Fibroblast of villous mesenchyme (primary cell): Measurements from ENCODE around the gene RBM45. TPM values are rescaled to one million over a fixed set of nuclear protein-coding genes. Genes with fewer than 3 reads are reported as not detected.

Experiments
- DNase-seq: peaks from one replicate; pipeline ENCODE4 v3.0.0-alpha.2; 2010; ENCODE audit warnings: low read depth
- H3K4me3 ChIP-seq: 2 replicates; pipeline ENCODE4 v1.5.1; 2011; ENCODE audit warnings: low read depth, mild to moderate bottlenecking, low read length
- small RNA-seq: library from RNA; depleted of rRNA; stranded (forward); fragments of <200 nt; gene quantifications from one replicate; pipeline ENCODE3, GENCODE V24; 2012
- total RNA-seq: library from RNA; depleted of rRNA; stranded (reverse); fragments of >200 nt; gene quantifications from 2 replicates; pipeline ENCODE4 v1.2.3, GENCODE V29; 2012
- TF ChIP-seq, protein P1 (sequence below): IDR thresholded peaks from 2 replicates; pipeline ENCODE4 v1.5.1; 2012; ENCODE audit warnings: low read depth, mild to moderate bottlenecking, low read length; ENCODE audit not compliant: insufficient read depth

Gene RBM45
- total RNA-seq, 1 donor = 19.0 TPM

DNA sequence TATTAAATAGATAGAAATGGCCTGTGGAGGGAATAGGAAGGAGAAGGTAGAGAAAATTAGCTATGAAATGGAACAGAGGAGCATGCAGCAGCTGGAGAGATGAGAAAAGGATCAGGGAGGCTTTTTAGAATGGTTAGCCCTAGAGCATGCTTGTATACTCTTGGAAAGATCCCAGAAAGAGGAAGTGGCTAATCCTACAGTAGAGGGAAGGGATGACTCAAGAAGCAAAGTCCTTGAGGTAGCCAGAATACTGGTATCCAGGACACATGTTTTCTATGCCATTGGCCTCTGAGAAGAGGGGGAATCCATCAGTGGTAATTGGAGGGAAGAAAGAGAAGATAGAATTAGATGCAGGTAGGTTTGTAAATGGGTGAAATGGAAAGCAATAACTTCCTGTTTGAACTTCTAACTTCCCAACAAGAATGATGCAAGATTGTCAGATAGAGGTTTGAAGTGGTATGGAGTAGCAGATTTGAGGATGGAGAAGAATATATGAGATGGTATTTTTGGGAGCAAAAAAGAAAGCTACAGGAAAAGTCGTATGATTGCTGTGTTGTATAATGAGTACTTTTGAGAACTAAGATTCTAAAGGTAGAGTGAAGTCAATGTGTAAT, 64.9 kb downstream of the RBM45 start:
- TF ChIP-seq, protein P1, sequence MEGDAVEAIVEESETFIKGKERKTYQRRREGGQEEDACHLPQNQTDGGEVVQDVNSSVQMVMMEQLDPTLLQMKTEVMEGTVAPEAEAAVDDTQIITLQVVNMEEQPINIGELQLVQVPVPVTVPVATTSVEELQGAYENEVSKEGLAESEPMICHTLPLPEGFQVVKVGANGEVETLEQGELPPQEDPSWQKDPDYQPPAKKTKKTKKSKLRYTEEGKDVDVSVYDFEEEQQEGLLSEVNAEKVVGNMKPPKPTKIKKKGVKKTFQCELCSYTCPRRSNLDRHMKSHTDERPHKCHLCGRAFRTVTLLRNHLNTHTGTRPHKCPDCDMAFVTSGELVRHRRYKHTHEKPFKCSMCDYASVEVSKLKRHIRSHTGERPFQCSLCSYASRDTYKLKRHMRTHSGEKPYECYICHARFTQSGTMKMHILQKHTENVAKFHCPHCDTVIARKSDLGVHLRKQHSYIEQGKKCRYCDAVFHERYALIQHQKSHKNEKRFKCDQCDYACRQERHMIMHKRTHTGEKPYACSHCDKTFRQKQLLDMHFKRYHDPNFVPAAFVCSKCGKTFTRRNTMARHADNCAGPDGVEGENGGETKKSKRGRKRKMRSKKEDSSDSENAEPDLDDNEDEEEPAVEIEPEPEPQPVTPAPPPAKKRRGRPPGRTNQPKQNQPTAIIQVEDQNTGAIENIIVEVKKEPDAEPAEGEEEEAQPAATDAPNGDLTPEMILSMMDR = no peak
- no peak for DNase-seq
- H3K4me3 ChIP-seq = no peak overlapping the region

Small RNA genes lying within 50 kb of the gene (small RNA-seq; reads per million reads assigned to genes)
- gene AC011998.1 (not detected), gene RNU5E-9P (not detected)

Other genes starting within 250 kb of the RBM45 start
- under 0.01 TPM in 2 replicates for gene PDE11A, start 39.7 kb upstream of the RBM45 start, total RNA-seq
- 3.9 and 6.5 TPM in 2 replicates for gene OSBPL6, start 82.1 kb downstream of the RBM45 start, total RNA-seq